CD4-positive, alpha-beta T cell treated with Interleukin-17A for 1 hour (primary cell): ENCODE measurements around the gene NT5DC3.

Experiments
- DNase-seq: peaks from one replicate; pipeline ENCODE4 v3.0.0-alpha.2; 2020

NT5DC3 gene

GRCh38 chr12:103840876-103841689 is at the start of gene NT5DC3:
TSS of gene NT5DC3 (minus strand) at chr12:103841234. CDS start at chr12:103841156, 78 bp downstream.
- DNase-seq, result peak; percentile 86

DNA sequence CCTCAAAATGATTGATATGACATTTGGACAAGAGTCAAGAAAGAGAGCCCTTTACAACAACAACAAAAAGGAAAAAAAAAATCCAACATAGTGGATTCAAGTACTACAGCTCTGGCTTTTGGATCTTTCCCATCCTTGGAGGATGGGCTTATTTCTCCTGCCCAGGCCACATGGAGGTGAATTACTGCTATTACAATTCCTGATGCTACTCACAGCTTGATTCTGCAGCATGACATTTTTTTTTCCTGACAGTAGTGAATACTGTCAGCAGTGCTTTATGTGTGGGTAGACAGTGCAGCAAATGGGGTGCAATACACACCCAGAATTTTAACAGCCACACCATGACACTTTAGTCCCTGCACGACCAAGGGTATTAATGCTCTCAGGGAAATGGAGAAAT is 46.7 kb upstream of the NT5DC3 start:
- DNase-seq, result no peak

DNA sequence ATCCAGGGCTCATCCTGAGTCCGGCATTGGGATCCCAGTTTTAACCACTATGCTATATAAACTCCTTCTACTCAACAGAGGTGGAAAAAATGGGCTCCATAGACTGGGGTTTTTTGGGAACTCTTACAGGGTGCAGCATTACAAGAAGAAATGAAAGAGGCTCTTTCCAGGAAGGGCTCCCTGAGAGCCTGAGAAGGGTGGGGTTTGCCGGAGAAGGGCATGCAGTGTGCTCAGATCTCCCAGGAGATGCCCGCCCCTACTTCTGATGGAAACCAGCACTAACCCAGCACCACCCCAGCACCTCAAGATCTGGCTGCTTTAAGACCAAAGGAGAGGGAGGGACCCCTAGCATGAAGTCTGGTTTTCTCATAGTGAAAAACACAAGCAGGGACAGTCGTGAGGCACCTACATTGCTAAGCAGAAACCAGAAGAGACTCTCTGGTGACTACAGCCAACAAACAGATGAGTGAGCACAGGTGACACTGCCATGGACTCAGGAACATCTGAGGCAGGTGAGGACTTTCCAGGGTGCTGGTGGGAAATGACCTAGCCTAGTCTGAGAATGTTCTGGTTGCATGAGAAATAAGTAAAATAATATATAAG is 45.3 kb upstream of the NT5DC3 start:
- DNase-seq, result no peak

DNA sequence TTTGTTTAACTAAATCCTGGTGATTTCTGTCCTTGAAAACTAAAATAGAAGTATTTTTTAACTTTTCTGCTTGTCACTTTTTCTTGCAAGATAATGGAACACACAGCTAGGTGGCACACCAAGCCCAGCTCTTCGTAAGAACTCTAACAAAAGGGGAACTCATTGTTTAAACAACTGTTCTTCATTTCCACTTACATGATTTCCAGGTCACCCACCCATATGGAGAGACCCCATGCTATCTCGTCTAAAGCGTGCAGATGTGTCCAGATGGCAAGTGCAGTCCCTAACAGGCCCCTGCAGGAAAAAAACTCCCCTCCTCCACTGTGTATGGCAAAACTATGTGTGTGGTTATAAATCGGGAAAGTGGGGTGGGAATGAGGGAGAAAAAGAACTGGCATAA is 43.3 kb upstream of the NT5DC3 start:
- DNase-seq, result peak; percentile 61

- no peak for DNase-seq
These were observed 42.9 kb upstream of the NT5DC3 start for GRCh38 chr12:103883908-103884307.

GRCh38 chr12:103882861-103883596 is 42.0 kb upstream of the NT5DC3 start:
- no peak for DNase-seq

GRCh38 chr12:103881261-103881660 is 40.2 kb upstream of the NT5DC3 start:
- no peak for DNase-seq

DNA sequence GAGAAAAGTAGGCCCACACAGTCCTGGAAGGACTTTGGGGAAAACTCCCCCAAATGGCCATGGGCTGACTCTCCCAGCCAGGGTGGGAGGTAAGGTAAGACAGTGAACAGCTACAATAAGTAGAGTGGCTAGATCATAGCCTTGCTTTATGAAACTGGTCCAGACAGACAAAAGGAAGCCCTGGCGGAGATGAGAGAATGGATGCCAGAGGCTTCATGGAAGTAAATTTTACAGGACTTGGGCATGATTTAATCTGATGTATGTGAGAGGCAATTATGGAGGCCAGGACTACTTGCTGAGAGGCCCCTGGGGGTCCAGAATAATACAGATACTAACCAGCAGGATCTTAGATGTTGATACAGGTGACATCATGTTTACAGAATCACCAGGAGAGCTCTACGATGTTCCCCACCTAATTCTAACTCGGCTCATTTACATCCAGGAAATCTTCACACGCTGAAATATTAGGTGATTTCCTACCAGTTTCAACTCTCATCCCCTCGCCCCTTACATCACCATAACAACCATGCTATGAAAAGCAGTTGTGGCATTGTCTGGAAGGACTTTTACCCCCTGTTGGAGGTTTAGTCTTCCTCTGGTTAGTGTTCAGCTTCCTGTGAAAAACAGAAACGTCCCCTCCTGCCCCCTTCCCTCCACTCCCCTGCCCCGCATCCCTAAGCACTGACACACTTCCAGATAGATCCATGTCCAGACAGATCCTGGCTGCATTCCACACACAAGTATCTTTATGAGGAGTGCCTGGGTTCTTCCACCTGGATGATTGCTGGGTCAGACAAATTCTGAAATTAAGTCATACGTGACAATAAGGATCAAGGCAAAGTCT is 39.5 kb upstream of the NT5DC3 start:
- peak; percentile 38 for DNase-seq

GRCh38 chr12:103879878-103880277 is 38.8 kb upstream of the NT5DC3 start:
- no peak for DNase-seq

DNA sequence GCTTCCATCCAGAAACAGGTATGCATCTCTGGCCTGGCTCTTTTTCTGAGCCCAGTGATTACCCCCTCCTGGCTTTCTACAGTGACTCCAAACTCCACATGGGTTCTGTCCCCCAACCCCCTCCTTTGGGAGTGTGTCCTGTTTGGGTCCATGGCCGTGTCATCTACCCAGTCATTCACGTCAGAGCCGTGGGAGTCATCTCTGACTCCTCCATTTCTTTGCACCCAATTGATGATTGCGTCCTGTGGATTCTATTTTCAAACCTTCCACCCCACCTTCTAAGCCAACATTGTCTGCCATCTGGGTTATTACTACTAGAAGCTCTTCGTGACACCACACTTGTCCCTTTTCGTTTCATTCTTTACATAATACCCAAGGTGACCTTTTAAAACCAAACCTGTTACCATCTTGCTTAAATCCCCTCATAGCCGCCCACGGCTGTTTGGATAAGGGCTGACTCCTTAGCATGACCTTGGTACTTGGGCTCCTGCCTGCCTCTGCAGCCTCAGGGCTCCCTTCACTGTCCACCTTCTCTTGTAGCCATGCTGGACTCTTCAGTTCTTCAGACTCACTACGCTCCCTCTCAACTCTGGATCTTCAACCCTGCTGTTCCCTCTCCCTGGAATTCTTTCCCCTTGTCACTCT is 38.1 kb upstream of the NT5DC3 start:
- DNase-seq, result no peak

DNA sequence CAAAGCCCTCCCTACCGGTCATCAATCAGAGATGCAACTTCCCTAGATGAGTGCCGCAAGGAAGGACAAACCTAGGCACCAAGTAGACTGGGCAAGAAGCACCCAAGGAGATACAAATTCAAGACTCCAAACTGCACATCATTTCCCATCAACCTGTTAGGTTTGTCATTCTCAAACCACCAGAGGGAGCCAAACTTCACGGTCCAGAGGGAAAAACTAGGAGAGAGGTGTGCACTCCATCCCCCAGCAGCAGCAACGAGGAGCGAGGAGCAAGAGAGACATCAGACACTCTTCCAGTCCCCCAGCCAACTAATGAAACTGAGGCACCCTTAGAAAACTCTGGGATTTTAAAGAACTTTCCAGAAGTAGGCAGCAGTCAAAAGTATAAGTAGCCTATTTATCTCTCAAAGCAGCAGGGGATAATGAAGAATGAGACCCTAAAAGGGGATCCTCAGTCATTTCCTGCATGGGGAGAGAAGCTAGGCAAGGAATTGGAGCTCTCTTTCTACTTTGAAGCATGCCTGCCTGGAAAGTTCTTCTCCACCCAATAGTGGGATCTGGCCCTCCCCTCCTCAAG is 37.0 kb upstream of the NT5DC3 start:
- peak; percentile 75 for DNase-seq

DNA sequence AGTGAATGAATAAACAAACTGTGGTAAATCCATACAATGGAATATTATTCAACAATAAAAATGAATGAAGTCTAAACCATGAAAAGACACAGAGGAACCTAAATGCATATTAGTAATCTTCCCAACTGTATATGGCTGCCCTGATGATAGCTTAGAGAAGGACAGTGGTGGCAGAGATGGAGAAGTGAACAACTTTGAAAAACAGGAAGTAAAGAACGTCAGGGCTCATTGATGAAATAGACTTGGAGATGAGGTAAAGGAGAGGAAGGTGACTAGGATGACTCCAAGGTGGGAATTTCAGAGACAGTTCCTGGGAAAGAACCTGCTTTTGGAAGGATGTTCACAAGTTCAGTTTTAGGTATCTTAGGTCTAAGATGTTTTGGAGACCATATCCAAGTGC is 36.3 kb upstream of the NT5DC3 start:
- no peak for DNase-seq

- no peak for DNase-seq
These were observed 34.6 kb upstream of the NT5DC3 start for GRCh38 chr12:103875666-103876065.

DNA sequence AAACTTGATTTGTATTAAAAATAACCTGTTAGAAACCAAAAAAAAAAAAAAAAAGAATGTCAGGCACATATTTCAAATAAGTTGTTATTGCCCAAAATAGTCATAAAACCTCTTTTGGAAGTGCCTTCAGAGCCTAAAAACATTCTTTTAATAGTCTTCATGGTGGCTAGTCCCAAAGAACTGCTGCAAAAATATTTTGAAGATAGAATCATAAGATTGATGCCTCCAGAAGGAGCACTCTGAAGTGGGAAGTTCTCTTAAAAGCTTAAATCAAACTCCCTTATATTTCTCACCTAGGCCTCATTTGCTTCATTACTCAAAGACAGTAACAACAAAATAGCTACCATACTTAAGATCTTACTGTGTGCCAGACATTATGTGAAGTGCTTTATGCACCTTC is 27.2 kb upstream of the NT5DC3 start:
- no peak for DNase-seq

DNA sequence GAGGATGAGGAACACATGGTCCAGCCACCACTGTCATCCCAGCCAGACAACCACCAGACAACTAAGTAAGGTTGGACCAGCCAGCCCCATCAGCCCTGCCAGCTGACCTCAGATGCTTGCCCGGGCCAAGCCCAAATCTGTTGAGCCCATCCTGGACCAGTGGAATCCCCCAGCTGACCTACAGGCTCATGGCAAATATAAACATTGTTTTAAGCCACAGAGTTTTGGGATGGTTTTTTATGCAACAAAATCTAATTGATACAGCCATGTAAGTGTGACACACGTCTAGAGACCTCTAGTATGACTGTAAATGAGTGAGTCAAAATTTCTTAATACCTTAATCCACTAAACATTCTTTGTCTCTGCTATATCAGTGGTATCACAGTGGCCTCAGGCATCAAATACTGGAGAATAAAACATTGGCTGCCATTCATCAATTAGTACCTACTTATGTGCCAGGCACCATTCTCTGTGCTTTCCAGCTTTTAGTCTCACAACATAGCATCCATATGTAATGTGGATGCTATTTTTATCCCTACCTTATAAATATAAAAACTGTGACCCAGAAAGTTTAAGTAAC is 24.2 kb upstream of the NT5DC3 start:
- DNase-seq, result no peak

- DNase-seq, result no peak
These were observed 23.7 kb upstream of the NT5DC3 start for GRCh38 chr12:103864710-103865109.

GRCh38 chr12:103858953-103859601 is 18.0 kb upstream of the NT5DC3 start:
- DNase-seq, result no peak

GRCh38 chr12:103858335-103858734 is 17.3 kb upstream of the NT5DC3 start:
- no peak for DNase-seq

GRCh38 chr12:103857164-103857563 is 16.1 kb upstream of the NT5DC3 start:
- no peak for DNase-seq

- DNase-seq, result no peak
These were observed 15.0 kb upstream of the NT5DC3 start for GRCh38 chr12:103855896-103856657.
